SK-N-SH (cell line): ENCODE measurements around the gene BAG1.

Source experiments
- EP300 ChIP-seq, 2 experiments: IDR thresholded peaks; 2 replicates each; pipeline versions ENCODE4 v1.4.0 to v1.6.1; 2012; ENCODE audit warnings: borderline replicate concordance in 1 of 2, low read depth in 1 of 2, low read length in 1 of 2
- MEF2A ChIP-seq: IDR thresholded peaks from 2 replicates; pipeline ENCODE4 v1.4.0; 2012; ENCODE audit warnings: low read depth, borderline replicate concordance
- TAF1 ChIP-seq: IDR thresholded peaks from 2 replicates; pipeline ENCODE4 v1.6.1; 2012; ENCODE audit warnings: low read depth, mild to moderate bottlenecking, low read length, moderate library complexity, borderline replicate concordance
- TEAD4 ChIP-seq: IDR thresholded peaks from 2 replicates; pipeline ENCODE4 v1.4.0; 2012; ENCODE audit warnings: mild to moderate bottlenecking, borderline replicate concordance; ENCODE audit not compliant: insufficient read depth
- USF2 ChIP-seq: fragments of 150-350 bp; IDR thresholded peaks from 2 replicates; pipeline ENCODE4 v1.6.1; 2017; ENCODE audit warnings: antibody characterized with exemption, low read length, low read depth, borderline replicate concordance
- TF ChIP-seq, protein P1 (sequence below): fragments of 200-600 bp; sonication (generic); IDR thresholded peaks from 2 replicates; pipeline ENCODE4 v1.6.1; 2017; ENCODE audit warnings: antibody characterized with exemption, mild to moderate bottlenecking, moderate library complexity

- TF ChIP-seq MEF2A (no peak), USF2 (no peak), TEAD4 (no peak), TAF1 (no peak), EP300 (IDR thresholded peaks at IDR 0.05; ENCODE audit: borderline replicate concordance in 1 of 2, low read depth in 1 of 2, low read length in 1 of 2) (no peak)
- TF ChIP-seq, protein P1, sequence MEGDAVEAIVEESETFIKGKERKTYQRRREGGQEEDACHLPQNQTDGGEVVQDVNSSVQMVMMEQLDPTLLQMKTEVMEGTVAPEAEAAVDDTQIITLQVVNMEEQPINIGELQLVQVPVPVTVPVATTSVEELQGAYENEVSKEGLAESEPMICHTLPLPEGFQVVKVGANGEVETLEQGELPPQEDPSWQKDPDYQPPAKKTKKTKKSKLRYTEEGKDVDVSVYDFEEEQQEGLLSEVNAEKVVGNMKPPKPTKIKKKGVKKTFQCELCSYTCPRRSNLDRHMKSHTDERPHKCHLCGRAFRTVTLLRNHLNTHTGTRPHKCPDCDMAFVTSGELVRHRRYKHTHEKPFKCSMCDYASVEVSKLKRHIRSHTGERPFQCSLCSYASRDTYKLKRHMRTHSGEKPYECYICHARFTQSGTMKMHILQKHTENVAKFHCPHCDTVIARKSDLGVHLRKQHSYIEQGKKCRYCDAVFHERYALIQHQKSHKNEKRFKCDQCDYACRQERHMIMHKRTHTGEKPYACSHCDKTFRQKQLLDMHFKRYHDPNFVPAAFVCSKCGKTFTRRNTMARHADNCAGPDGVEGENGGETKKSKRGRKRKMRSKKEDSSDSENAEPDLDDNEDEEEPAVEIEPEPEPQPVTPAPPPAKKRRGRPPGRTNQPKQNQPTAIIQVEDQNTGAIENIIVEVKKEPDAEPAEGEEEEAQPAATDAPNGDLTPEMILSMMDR, result no peak
Observed at GRCh38 chr9:33293782-33294181, 29.3 kb upstream of the BAG1 start.
